ENCODE data around the gene KRT75. TPM values are rescaled to one million over a fixed set of nuclear protein-coding genes. Genes with fewer than 3 reads are reported as not detected.

Gene KRT75
- total RNA-seq, 1 experiment from 2014 or later = not detected

DNA sequence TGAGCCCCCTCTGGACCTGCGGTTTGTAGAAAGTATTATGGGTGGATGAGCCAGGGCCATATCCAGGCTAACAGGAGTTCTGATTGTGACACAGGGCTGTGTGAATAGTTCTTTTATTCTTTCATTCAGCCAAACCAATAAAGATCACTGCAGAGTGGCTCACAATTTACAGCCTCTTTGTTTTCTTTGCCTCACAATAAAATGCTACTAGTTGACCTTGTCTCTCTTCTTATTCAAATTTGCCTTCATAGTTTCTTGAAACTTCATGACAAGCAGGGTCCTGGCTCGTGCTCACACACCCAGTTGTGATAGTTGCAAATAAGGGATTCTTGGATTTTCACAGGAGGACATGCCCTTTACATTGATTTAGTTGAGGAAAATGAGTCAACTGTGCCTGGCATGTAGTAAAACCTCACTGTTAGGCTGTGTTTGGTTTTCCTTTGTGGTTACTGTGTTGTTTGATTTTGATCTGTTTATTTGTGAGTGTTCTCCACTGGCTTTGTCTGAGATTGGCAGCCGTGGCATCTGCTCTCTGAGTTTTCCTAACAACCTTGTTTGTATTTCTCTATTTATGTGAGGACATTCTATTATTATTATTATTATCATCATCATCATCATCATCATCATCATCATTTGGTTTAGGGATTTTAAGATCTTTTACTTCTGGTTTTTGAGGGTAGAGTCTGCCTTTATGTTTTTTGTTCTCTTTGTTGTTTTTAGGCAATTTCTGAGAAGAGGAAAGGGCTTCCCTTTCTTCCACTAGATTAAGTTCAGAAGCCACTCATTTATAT lies 20.4 kb upstream of the KRT75 start:
- Histone ChIP-seq H3K9me3 (ENCODE audit: control insufficient read depth in 1 of 2, insufficient read depth in 1 of 2, low read depth in 1 of 2, low read length in 2 of 2) (no peaks in the 10 kb centered on the region), H3K27ac (ENCODE audit: low read depth, low read length) (no peak overlapping the region), H3K4me3 (replicated peaks in 1 of 2; ENCODE audit: low read depth in 1 of 2, low read length in 2 of 2) (no peak overlapping the region), H3K36me3 (ENCODE audit: control insufficient read depth in 1 of 2, insufficient read depth in 2 of 2, low read length in 2 of 2) (no peaks in the 10 kb centered on the region), H3K9ac (ENCODE audit: low read length) (0 out of 2 replicates have a peak overlapping the region, but pooled peaks have one; percentile 0), H4K20me1 (ENCODE audit: insufficient read depth) (no peaks in the 10 kb centered on the region), H3K4me2 (ENCODE audit: low read length) (peak overlapping the region; percentile 34; the same call in 1 of the 2 replicates), H3K27me3 (ENCODE audit: insufficient read depth, low read length) (no peaks in the 10 kb centered on the region), H2AFZ (ENCODE audit: low read depth, low read length, poor library complexity, severe bottlenecking) (no peak overlapping the region), H3K9me2 (ENCODE audit: insufficient read depth) (no peaks in the 10 kb centered on the region), H3K4me1 (ENCODE audit: control insufficient read depth in 1 of 2, insufficient read depth in 2 of 2, low read length in 2 of 2) (peaks cover 4 to 8% of the 10 kb centered on the region in 2 experiments), H3K79me2 (ENCODE audit: insufficient read depth, low read length) (no peaks in the 10 kb centered on the region)
- no TSS peak for BruUV-seq (replicated peaks)
- RAD21 ChIA-PET (ENCODE audit: low non-redundant PET in 1 of 2, low total read pairs in 2 of 2, uncharacterized antibody in 2 of 2, unreplicated experiment in 2 of 2) = no interaction called here
- intact Hi-C loops (cut with micrococcal nuclease) = no loop called here
- DNase-seq (ENCODE audit: low read depth, low spot score) (peak; percentile 28), ATAC-seq (peak; percentile 53)
- no peak for TF ChIP-seq POLR2AphosphoS5 (IDR thresholded peaks at IDR 0.05; ENCODE audit: low read depth, low read length)
- TF ChIP-seq, protein P1, sequence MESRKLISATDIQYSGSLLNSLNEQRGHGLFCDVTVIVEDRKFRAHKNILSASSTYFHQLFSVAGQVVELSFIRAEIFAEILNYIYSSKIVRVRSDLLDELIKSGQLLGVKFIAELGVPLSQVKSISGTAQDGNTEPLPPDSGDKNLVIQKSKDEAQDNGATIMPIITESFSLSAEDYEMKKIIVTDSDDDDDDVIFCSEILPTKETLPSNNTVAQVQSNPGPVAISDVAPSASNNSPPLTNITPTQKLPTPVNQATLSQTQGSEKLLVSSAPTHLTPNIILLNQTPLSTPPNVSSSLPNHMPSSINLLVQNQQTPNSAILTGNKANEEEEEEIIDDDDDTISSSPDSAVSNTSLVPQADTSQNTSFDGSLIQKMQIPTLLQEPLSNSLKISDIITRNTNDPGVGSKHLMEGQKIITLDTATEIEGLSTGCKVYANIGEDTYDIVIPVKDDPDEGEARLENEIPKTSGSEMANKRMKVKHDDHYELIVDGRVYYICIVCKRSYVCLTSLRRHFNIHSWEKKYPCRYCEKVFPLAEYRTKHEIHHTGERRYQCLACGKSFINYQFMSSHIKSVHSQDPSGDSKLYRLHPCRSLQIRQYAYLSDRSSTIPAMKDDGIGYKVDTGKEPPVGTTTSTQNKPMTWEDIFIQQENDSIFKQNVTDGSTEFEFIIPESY (IDR thresholded peaks at IDR 0.05; ENCODE audit: extremely low read depth, insufficient replicate concordance, low read length) = no peak
- TF ChIP-seq JUND (IDR thresholded peaks at IDR 0.05) = 0 out of 2 replicates have a peak, but pooled peaks have one; percentile 22
- POLR2A ChIA-PET = no interaction called here
- CTCF ChIA-PET = no interaction called here

DNA sequence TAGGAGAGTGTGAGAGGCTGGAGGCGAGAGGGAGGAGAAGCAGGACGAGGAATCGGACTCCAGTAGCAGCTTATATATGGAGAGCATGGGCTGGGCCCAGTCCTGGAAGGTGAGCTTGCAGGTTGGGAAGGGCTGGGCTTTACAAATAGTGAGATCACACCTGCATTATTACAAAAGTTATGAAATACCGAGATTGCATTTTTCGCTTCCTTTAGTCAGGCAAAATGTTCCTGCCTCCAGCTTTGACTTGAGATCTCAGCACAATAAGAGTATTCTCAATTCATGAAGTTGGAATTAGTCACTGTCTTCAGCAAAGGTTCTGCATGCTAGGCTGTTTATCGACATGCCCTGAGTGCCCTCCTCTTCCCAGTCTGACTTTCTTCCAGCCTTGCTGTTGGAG lies 17.9 kb upstream of the KRT75 start, which contains the start of gene KRT6B:
Gene KRT6B, minus strand, starts transcription at position 46 of the 400 bp plus-strand sequence. CDS start 68 bp downstream, outside the sequence.
- Histone ChIP-seq H3K27ac (ENCODE audit: low read depth, low read length) (no peak within 1 kb of the TSS), H2AFZ (ENCODE audit: low read depth, low read length, poor library complexity, severe bottlenecking) (no peak within 1 kb of the TSS), H3K36me3 (ENCODE audit: control insufficient read depth in 1 of 2, insufficient read depth in 2 of 2, low read length in 2 of 2) (no peaks in the 10 kb centered on the region), H3K79me2 (ENCODE audit: insufficient read depth, low read length) (no peaks in the 10 kb centered on the region), H3K27me3 (ENCODE audit: insufficient read depth, low read length) (no peaks in the 10 kb centered on the region), H3K9me2 (ENCODE audit: insufficient read depth) (no peaks in the 10 kb centered on the region), H4K20me1 (ENCODE audit: insufficient read depth) (no peaks in the 10 kb centered on the region), H3K4me3 (replicated peaks in 1 of 2; ENCODE audit: low read depth in 1 of 2, low read length in 2 of 2) (no peak within 1 kb of the TSS), H3K4me1 (ENCODE audit: control insufficient read depth in 1 of 2, insufficient read depth in 2 of 2, low read length in 2 of 2) (peaks cover 4 to 8% of the 10 kb centered on the region in 2 experiments), H3K4me2 (ENCODE audit: low read length) (no peak within 1 kb of the TSS), H3K9me3 (ENCODE audit: control insufficient read depth in 1 of 2, insufficient read depth in 1 of 2, low read depth in 1 of 2, low read length in 2 of 2) (no peaks in the 10 kb centered on the region), H3K9ac (ENCODE audit: low read length) (no peak within 1 kb of the TSS)
- BruUV-seq (replicated peaks) = no TSS peak
- TF ChIP-seq CEBPB (IDR thresholded peaks at IDR 0.05; ENCODE audit: low read depth) (no peak), ELF1 (IDR thresholded peaks at IDR 0.05; ENCODE audit: borderline replicate concordance, low read depth) (no peak), ZNF274 (IDR thresholded peaks at IDR 0.05; ENCODE audit: low read depth, low read length) (no peak), ZFX (IDR thresholded peaks at IDR 0.05) (no peak), EZH2phosphoT487 (IDR thresholded peaks at IDR 0.05; ENCODE audit: borderline replicate concordance) (no peak)
- TF ChIP-seq, protein P2, sequence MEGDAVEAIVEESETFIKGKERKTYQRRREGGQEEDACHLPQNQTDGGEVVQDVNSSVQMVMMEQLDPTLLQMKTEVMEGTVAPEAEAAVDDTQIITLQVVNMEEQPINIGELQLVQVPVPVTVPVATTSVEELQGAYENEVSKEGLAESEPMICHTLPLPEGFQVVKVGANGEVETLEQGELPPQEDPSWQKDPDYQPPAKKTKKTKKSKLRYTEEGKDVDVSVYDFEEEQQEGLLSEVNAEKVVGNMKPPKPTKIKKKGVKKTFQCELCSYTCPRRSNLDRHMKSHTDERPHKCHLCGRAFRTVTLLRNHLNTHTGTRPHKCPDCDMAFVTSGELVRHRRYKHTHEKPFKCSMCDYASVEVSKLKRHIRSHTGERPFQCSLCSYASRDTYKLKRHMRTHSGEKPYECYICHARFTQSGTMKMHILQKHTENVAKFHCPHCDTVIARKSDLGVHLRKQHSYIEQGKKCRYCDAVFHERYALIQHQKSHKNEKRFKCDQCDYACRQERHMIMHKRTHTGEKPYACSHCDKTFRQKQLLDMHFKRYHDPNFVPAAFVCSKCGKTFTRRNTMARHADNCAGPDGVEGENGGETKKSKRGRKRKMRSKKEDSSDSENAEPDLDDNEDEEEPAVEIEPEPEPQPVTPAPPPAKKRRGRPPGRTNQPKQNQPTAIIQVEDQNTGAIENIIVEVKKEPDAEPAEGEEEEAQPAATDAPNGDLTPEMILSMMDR (IDR thresholded peaks at IDR 0.05 in 2 of 3, conservative IDR thresholded peaks at IDR 0.05 in 1 of 3; ENCODE audit: borderline replicate concordance in 1 of 3, insufficient read depth in 1 of 3, low read depth in 2 of 3, low read length in 2 of 3) = no peak
- ChIA-PET RAD21 (ENCODE audit: low non-redundant PET in 1 of 2, low total read pairs in 2 of 2, uncharacterized antibody in 2 of 2, unreplicated experiment in 2 of 2) (no interaction called here), POLR2A (no interaction called here), CTCF (no interaction called here)
- DNase-seq (ENCODE audit: low read depth, low spot score) (no peak), ATAC-seq (no peak)
- intact Hi-C loops (cut with micrococcal nuclease) = no loop called here
